HG02840 (cell line): ENCODE results near the gene HS3ST2.

Experiments
- ATAC-seq: cut with Tn5 transposase; IDR thresholded peaks from one replicate; pipeline ENCODE4 v1.9.1; 2021; ENCODE audit warnings: mild to moderate bottlenecking, moderate library complexity, moderate number of reproducible peaks; ENCODE audit not compliant: unreplicated experiment, low FRiP score

The HS3ST2 gene

DNA sequence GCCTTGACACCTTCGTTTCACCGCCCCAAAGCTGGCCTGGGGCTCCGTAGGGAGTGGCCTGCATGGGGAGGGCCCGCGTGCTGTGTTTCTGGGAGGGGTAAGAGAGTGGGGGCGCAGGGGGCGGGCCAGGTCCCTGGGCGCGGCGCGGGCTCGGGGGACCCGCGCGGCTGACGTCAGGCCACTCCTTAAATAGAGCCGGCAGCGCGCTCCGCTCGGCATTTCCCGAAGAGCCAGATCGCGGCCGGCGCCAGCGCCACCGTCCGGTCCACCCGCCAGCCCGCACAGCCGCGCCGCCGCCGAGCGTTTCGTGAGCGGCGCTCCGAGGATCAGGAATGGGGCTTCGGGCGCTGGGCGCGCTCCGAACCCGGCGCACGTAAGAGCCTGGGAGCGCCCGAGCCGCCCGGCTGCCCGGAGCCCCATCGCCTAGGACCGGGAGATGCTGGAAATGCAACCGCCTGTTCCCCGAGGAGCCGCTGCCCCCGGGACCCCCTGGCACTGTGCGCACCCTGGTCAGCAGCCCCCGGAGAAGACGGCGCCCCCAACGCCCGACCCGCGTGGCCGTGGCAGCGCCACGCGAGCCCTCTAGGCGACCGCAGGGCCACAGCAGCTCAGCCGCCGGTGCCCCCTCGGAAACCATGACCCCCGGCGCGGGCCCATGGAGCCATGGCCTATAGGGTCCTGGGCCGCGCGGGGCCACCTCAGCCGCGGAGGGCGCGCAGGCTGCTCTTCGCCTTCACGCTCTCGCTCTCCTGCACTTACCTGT, at the start of gene HS3ST2:
TSS of gene HS3ST2 (plus strand) at position 215 of the 763 bp plus-strand sequence. CDS start at position 664, 449 bp downstream.
- no peak for ATAC-seq

DNA sequence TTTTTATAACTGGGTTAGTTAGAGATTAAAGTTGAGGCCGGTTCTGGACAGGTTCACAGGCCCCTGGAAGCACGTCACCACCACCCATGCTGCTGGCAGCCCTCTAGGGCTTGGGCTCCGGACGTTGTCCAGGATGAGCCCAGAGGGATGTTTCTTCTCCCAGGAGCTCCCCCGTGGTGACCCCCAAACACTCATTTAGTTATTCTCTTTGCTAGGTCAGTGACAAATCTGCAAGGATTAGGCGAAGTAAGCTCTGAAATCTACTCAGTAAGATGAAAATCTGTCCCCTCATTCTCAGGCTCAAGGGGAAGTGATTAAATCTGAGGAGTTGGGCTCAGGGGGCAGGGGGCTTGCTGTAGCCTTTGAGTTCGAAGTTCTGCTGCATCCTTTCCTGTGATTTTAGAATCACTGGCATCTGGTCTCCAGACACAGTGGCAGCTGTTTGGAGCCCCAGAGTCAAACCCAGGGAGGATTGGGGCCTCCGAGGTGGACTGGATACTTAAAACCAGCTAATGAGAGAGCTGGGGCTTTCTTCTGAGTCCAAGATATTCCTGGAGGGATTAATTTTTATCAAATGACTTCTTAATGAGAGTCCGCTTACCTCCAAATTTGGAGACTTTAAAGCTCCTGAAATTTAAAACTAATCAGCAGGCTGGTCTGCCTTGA, 49.2 kb upstream of the HS3ST2 start:
- no peak for ATAC-seq

DNA sequence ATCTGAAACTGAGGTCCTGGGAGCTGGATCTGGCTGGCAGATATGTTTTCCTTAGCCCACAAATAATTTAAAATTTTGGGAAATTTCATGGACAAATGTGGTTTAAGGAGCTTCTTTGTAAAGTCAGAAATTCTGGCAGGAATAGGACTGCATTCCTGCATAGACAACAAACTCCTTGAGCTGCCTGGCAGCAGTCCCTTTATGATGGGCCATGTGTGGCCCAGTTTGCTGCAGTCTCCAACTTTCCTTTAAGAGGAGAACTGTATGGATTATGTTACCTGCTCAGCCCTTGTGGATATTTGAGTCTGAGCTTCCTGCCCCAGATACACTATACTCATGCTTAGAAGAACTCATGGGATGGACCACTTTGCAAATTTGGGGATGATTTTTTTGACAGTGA, 48.5 kb upstream of the HS3ST2 start:
- no peak for ATAC-seq

DNA sequence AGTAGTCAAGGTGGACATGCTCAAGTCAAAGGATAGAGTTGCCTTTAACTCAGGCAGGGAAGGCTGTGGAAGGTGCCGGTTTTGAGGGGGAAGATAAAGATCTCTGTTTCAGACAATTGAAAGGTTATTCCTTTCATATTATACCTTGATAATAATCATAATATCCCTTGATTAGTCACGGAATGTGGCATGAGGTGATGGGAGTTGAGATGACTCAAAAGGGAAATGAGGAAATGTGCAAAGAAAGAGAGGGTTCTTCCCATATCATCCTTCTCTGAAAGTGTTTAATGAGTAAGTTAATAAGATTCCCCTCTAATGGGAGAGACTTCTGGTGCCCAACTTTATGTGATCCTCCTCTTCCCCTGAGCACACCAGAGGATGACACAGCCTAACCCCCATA, 43.1 kb upstream of the HS3ST2 start:
- no peak for ATAC-seq

DNA sequence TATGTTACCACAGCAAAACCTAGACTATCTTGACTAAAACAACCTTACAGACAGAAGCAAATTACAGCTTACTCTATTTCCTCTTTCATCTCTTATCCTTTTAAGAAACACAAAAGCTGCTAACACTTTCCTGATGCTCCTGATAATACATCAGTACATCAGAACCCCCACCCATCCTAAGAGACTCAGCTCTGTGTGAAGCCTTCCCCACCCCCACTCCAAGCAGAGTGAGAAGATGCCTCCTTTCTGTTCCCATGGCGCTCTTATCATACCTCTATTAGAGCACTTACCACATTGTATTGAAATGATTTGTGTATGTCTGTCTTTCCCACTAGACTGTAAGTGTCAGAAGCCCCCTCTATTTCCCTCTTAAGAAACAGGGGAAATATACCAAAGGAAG, 42.4 kb upstream of the HS3ST2 start:
- no peak for ATAC-seq

DNA sequence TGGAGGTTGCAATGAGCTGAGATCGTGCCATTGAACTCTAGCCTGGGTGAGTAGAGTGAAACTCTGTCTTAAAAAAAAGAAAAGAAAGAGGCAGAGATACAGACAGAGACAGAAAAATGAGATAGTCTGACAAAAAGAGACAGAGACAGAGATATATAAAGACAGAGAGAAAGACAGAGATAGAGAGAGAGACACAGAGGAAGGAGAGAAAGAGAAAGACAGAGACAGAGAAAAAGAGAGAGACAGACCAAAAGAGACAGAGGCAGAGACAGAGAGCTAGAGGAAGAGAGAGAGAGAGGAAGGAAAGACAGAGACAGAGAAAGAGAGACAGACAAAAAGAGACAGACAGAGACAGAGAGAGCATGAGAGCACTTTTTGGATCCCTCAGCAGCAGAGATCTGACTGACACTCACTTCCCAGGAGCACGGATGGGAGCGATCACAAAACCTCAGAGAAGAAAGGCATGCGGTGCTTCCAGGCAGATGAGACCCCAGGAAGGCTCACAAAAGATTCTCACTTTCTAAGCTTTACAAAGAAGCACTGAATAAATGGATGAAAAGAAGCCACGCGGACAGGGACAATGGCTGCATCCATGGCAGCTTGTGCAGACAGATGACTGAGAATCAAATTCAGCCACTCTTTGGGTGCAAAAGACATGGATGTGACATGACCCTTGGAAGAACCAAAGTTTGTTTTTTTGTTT, 38.6 kb upstream of the HS3ST2 start:
- no peak for ATAC-seq

DNA sequence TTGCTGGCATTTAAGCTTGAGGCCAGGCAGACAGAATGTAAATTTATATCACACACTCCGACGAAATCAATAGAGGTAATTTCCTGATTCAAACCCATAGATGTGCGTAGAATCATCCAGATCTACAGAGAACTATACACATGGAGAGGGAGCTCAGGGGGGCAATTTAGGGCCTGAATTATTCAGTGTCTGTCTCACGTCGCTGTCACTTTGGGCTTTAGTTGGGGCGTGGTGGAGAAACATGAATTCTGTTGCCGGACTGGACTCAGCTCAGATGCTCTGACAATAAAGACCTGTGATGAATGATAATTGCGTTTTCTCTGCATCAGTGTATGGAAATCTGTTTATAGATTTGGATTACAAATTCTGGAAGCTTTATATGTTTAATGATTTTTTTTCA, 32.5 kb upstream of the HS3ST2 start:
- ATAC-seq = no peak

DNA sequence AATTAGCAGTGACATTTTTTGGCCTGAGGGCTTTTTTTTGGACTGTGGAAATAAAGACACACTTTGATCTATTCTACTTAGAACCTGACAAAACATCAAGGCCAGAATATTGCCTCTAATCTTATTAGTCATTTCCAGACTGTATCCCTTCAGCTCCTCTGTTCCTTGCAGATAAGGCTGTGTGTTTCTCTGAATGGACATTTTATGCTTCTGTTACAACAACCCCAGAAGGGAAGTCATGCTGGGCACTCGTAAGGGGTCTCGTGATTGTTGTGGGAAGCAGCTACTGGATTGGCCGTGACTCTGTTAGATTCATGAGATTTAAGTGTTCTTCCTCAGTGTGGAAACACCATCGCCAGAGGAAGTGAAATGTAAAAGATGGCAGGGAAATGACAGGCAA, 31.6 kb upstream of the HS3ST2 start:
- ATAC-seq = no peak

DNA sequence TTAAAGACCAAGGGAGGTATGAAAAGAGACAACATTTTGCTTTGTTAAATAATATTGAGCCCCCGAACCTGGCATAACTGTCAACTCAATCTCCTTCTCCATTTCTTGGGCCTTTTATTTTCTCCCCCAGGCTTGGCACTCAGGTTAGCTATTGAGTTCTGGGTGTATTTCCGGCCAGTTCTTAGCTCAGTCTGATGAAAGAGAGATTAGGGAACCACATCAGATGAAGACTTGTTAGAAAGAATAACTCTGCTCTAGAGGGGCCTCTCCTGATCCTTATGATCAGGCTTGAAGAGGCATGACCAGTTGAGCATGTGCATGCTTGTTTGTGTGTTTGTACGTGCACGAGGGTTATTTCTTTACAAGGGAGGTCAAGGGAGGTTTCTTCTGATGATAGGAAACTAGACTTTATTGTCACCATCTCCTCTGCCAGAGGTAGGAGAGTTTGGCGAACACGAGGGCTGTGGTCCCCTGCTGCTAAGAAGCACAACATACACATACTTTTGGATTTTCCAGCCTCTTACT, 29.2 kb upstream of the HS3ST2 start:
- no peak for ATAC-seq

DNA sequence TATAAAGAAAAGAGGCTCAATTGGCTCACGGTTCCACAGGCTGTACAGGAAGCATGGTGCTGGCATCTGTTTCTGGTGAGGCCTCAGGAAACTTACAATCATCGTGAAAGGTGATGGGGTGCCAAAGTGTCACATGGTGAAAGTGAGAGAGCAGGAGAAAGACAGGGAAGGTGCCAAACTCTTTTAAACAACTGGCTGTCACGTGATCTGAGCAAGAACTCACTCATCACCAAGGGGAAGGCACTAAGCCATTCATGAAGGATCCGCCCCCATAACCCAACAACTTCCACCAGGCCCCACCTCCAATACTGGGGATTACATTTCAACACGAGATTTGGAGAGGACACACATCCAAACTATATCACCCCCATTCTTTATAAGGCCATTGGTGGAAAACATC, 28.4 kb upstream of the HS3ST2 start:
- no peak for ATAC-seq

DNA sequence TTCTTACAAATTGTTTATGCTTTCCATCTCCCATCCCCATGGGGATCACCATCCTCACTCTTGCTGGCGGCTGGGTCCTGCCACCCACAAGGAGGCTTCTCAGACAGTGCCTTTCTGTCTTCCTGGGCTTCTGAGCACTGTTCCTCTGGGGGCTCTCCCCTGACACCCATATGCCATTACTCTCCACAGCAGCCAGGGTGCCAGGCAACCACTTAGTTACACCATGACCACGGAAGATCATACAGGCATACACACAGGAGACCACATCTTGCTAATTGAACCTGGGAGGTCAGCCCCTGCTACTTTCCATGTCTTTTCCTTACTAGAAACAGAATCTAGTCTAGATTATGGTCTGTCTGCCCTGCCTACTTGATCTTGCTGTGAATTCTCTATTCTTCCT, 27.7 kb upstream of the HS3ST2 start:
- no peak for ATAC-seq

DNA sequence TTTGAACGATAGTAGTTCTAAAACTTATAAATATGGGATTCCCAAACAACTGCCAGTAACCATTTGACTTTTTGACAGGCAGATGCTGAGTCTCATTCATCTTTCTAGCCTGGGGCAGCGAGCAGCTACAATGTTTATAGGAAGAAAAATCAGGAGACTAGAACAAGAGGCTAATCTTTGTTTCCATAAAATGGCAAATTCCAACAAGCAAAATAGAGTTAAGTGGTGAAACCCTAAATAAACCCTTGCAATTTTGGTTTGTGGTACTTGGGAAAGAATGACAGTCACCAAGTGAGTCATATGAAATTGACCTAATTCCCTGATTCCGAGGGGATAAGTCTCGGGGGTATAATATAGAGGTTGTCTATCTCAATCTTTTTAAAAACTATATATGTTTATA, 27.3 kb upstream of the HS3ST2 start:
- no peak for ATAC-seq

DNA sequence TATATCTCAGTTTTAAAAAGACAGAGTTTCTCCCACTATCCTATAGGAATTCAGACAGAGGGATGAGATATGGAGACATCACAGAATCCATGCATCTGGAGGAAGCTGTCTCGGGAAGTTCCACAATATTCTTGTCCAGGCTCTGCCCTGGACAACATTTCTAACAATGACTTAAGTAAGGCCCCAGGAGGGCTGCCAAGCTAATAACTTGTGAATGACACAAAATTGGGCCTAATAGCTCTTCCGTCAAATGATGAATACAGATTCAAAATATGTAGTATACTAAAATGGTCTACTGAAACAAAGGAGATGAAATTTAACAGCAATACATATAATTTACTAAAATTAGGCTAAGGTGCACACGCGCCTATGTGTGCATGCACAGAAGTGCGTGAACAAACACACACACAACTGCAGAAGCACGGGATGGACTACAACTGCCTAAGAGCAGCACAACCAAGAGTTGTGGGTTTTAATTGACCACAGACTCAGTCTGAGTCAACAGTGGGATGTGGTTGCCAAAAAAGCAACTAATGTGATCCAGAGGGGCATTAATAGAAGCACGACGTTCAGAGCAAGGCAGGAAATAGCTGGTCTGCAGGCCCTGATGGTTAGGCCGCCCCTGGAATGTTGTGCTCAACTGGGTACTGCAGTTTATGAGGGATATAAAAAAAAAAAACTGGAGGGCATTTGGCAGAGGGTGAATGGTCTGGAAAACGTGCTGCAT, 26.3 kb upstream of the HS3ST2 start:
- no peak for ATAC-seq

DNA sequence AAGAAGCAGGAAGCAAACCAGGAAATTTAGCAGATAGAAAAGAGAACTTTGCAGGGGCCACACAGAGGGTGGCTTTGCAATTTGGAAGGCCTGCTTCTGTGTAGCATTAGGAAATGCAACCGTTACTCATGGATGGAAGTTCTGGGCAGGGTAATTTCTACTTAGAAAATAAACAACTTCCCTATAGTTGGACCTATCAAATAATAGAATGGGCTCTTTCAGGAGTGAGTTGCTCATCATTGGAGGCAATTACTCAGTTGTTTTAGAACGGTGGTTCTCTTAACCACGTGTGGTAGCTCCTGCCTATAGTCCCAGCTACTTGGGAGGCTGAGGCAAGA, 25.8 kb upstream of the HS3ST2 start:
- no peak for ATAC-seq

DNA sequence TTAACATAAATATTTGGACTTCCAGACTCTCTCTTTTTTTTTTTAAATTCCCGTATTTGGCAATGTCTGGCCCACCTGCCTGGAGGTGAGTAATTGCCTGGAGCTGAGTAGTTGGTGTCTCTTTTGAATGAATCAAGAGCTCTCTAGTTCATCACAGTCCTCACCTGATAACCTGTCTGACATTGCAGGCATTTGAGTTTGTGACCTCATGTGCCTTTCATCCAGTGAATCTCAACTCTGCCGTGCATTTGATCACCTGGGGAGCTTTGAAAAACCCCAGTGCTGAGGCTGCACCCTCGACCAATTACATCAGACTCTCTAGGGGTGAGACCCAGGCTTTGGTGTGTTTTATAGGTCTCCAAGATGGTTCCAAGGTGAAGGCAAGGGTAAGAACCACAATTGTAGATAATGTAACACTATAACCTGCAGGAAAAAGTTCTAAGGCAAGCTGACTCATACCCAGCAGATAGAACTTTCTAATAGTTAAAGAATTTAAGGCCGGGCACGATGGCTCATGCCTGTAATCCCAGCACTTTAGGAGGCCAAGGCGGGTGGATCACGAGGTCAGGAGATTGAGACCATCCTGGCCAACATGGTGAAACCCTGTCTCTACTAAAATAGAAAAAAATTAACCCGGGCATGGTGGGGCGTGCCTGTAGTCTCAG, 24.5 kb upstream of the HS3ST2 start:
- ATAC-seq = no peak

DNA sequence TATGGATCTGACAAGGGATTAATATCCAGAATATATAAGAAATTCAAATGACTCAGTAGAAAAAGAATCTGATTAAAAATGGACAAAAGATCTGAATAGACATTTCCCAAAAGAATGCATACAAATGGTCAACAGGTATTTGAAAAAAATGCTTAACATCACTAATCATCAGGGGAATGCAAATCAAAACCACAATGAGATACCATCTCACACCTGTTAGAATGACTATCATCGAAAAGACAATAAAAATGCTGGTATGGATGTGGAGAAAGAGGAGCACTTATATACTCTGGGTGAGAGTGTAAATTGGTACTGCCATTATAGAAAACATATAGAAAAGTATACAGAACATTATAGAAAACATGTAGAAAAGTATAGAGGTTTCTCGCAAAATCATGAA, 16.4 kb upstream of the HS3ST2 start:
- no peak for ATAC-seq

DNA sequence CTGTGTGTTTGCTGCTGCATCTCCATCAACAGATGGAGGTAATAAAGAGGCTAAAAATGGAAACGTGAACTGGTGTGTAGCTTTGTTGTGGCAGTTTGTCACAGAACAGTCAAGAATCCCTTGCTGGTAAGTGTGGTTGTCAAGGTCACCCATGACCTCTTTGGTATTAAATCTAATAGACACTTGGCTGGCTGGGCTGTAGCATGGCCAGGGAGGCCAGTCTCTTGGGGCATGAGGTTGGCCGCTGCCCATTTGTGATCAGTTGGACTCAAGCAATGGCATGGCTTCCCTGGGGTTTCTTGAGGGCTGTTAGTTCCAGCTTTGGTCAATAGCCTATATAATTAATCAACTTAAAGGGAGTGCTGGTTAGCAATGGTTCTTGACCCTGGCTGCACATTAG, 14.8 kb upstream of the HS3ST2 start:
- ATAC-seq = no peak

DNA sequence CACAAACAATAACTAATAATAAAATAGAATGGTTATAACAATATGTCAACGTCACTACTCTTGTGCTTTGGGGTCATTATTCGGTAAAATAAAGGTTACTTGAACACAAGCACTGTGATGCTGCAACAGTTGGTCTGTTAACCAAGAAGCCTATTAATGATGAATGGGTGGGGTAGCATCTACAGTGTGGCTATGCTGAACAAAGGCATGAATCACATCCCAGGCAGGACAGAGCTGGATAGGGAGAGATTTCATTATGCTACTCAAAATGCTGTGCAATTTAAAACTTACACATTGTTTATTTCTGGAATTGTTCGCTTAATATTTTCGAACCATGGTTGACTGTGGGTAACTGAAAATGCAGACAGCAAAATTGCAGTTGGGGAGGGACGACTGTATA, 9.1 kb upstream of the HS3ST2 start:
- no peak for ATAC-seq

DNA sequence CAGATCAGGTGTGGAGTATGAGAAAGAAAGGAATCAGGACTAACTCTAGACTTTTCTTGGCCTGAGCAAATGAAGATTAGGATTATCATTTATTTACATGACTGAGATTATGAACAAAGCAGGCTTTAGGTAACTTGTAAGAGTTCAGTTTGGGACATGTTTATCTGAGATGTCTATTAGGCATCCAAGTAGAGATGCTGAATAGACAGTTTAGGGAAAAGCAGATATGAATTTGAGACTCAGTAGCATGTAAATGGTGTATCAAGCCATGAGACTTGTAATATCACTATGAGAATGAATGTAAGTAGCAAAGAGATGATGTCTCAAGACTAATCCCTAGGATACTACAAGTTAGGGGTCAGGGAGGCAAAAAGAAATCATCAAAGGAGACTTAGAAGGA, 8.6 kb upstream of the HS3ST2 start:
- no peak for ATAC-seq

DNA sequence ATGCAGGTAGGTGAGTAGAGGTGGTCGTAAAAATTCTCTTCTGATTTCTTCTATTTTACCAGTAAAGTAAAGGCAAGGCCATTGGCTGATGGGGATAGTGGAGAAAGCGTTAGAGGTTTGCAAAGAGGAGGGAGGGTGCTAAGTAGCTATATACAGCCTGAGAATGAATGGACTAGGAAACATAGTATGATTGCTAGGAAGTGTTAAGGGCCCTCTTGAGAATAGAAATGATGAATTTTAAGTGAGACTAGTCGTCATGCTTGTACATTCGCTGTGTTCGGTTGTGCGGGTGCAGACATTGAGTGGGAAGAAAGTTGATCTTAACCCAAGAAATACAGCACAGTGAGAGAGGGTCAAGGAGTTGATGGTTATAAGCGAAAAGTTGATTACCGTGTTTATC, 7.2 kb upstream of the HS3ST2 start:
- no peak for ATAC-seq
